ENCODE measurements around the gene TMEM205. TPM values are rescaled to one million over a fixed set of nuclear protein-coding genes. Genes with fewer than 3 reads are reported as not detected.

The TMEM205 gene
- total and polyA plus RNA-seq, 2 of the 13 experiments (the other 11 are each of a cell fraction or from before 2014, with no cell fraction given): 45.5 to 98.7 TPM

- H3K9ac ChIP-seq (ENCODE audit: insufficient read depth, low read depth, low read length): peak within 1 kb of the TSS; percentile 60; the same call in 1 of the 2 replicates
- FAIRE-seq (no peak), DNase-seq (ENCODE audit: low spot score) (peak; percentile 68), ATAC-seq (peak; percentile 86)
- no peaks in the 10 kb centered on the region for H3K27me3 ChIP-seq (ENCODE audit: control insufficient read depth in 1 of 2, insufficient read depth in 2 of 2, low read length in 2 of 2)
- H3K4me1 ChIP-seq (ENCODE audit: insufficient read depth, low read length): peaks cover 10% of the 10 kb centered on the region
- ChIA-PET POLR2A (no interaction called here), CTCF (ENCODE audit: low intra/inter-chr PET ratio, low total read pairs) (no interaction called here)
- H3K4me2 ChIP-seq (ENCODE audit: low read depth, low read length): peak within 1 kb of the TSS; percentile 78
- no TSS peak for BruUV-seq (replicated peaks)
- H3K9me3 ChIP-seq (ENCODE audit: low read length): no peaks in the 10 kb centered on the region
- H3K4me3 ChIP-seq (replicated peaks in 1 of 3; ENCODE audit: insufficient read depth in 1 of 3, low read depth in 2 of 3, low read length in 3 of 3): peak within 1 kb of the TSS; percentile 54 to 69 (median 66); a peak in 5 of 6 replicates
- intact Hi-C loops (cut with micrococcal nuclease; ENCODE audit: unreplicated experiment) (no loop called here), in situ Hi-C loops (cut with HindIII; ENCODE audit: extremely low pct_ligation_motif_present, low pct_unique_long_range_greater_than_20kb) (no loop called here)
- H2AFZ ChIP-seq (ENCODE audit: low read length): no peak within 1 kb of the TSS
- H3K27ac ChIP-seq (ENCODE audit: extremely low read length, insufficient read depth, low read length): no peak within 1 kb of the TSS
- no peaks in the 10 kb centered on the region for H3K36me3 ChIP-seq (replicated peaks in 1 of 2; ENCODE audit: control insufficient read depth in 1 of 2, insufficient read depth in 2 of 2, low read length in 2 of 2)
- H3K79me2 ChIP-seq (ENCODE audit: insufficient read depth, low read length): no peaks in the 10 kb centered on the region
- H4K20me1 ChIP-seq (ENCODE audit: insufficient read depth, low read length): no peaks in the 10 kb centered on the region
- WGBS (ENCODE audit: low lambda C conversion rate): 4% methylated on average over 25 of the region's 62 CpGs
- TF ChIP-seq MYNN (CRISPR knock-in tag; IDR thresholded peaks at IDR 0.05; ENCODE audit: low read depth) (no peak), THAP9 (CRISPR knock-in tag; IDR thresholded peaks at IDR 0.05; ENCODE audit: borderline replicate concordance) (no peak), KMT2B (CRISPR knock-in tag; IDR thresholded peaks at IDR 0.05) (no peak), NRL (CRISPR knock-in tag; IDR thresholded peaks at IDR 0.05; ENCODE audit: borderline replicate concordance) (no peak), DDIT3 (CRISPR knock-in tag; IDR thresholded peaks at IDR 0.05) (no peak), JUND (CRISPR knock-in tag; IDR thresholded peaks at IDR 0.05) (no peak), RELA (CRISPR knock-in tag; IDR thresholded peaks at IDR 0.05) (no peak), NFKB2 (CRISPR knock-in tag; IDR thresholded peaks at IDR 0.05; ENCODE audit: borderline replicate concordance) (peak; percentile 57; the same call in 1 of the 2 replicates), CERS6 (CRISPR knock-in tag; IDR thresholded peaks at IDR 0.05) (no peak), BCL3 (CRISPR knock-in tag; IDR thresholded peaks at IDR 0.05) (no peak), ZFAT (CRISPR knock-in tag; conservative IDR thresholded peaks at IDR 0.05) (no peak), RXRB (CRISPR knock-in tag; IDR thresholded peaks at IDR 0.05; ENCODE audit: borderline replicate concordance) (no peak), SP1 (IDR thresholded peaks at IDR 0.05) (no peak), SP1 (CRISPR knock-in tag; IDR thresholded peaks at IDR 0.05) (peak; percentile 39; the same call in 1 of the 2 replicates), IRF9 (CRISPR knock-in tag; IDR thresholded peaks at IDR 0.05; ENCODE audit: borderline replicate concordance) (0 out of 2 replicates have a peak, but pooled peaks have one; percentile 11), POLR2A (IDR thresholded peaks at IDR 0.05; ENCODE audit: insufficient read depth in 1 of 2, low read depth in 2 of 2, low read length in 2 of 2) (peak in 1 of 2 experiments; percentile 44; a peak in 1 of 4 replicates), ETV5 (CRISPR knock-in tag; IDR thresholded peaks at IDR 0.05; ENCODE audit: borderline replicate concordance) (no peak), AGO2 (optimal IDR thresholded peaks at IDR 0.05; ENCODE audit: low read depth, low read length) (peak; percentile 58)
These were observed 9.3 kb upstream of the TMEM205 start, which contains the start of gene PLPPR2 for GRCh38 chr19:11355160-11356073. TSS of gene PLPPR2 (plus strand) at chr19:11355432. CDS start at chr19:11357674, 2,242 bp downstream.
